Ishikawa (cell line): ENCODE measurements around the gene SLC4A1AP.

Experiments used
- CEBPB ChIP-seq: IDR thresholded peaks from 2 replicates; pipeline ENCODE4 v1.6.1; 2012
- CREB1 ChIP-seq: IDR thresholded peaks from 2 replicates; pipeline ENCODE4 v1.6.1; 2012; ENCODE audit warnings: low read depth
- EGR1 ChIP-seq: IDR thresholded peaks from 2 replicates; pipeline ENCODE4 v1.6.1; 2012
- EP300 ChIP-seq: IDR thresholded peaks from 2 replicates; pipeline ENCODE4 v1.6.1; 2012; ENCODE audit warnings: borderline replicate concordance
- FOXM1 ChIP-seq: IDR thresholded peaks from 2 replicates; pipeline ENCODE4 v1.6.1; 2012; ENCODE audit warnings: low read depth, borderline replicate concordance
- NFIC ChIP-seq: IDR thresholded peaks from 2 replicates; pipeline ENCODE4 v1.6.1; 2012
- RAD21 ChIP-seq: IDR thresholded peaks from 2 replicates; pipeline ENCODE4 v1.6.1; 2012; ENCODE audit warnings: low read depth
- REST ChIP-seq: IDR thresholded peaks from 2 replicates; pipeline ENCODE4 v1.6.1; 2012; ENCODE audit warnings: low read depth, mild to moderate bottlenecking
- TAF1 ChIP-seq: IDR thresholded peaks from 2 replicates; pipeline ENCODE4 v1.6.1; 2012; ENCODE audit warnings: low read depth, mild to moderate bottlenecking
- TCF12 ChIP-seq: IDR thresholded peaks from 2 replicates; pipeline ENCODE4 v1.6.1; 2012; ENCODE audit warnings: low read depth
- TEAD4 ChIP-seq: IDR thresholded peaks from 2 replicates; pipeline ENCODE4 v1.6.1; 2012
- YY1 ChIP-seq: IDR thresholded peaks from 2 replicates; pipeline ENCODE4 v1.6.1; 2012; ENCODE audit warnings: low read depth
- ZBTB7A ChIP-seq: IDR thresholded peaks from 2 replicates; pipeline ENCODE4 v1.6.1; 2012; ENCODE audit warnings: low read depth
- TF ChIP-seq, protein P1 (sequence below): IDR thresholded peaks from 2 replicates; pipeline ENCODE4 v1.6.1; 2012
- TF ChIP-seq, protein P2 (sequence below): IDR thresholded peaks from 2 replicates; pipeline ENCODE4 v1.6.1; 2012

SLC4A1AP gene

GRCh38 chr2:27680571-27680970 is 16.9 kb downstream of the SLC4A1AP start:
- TF ChIP-seq TEAD4 (no peak), RAD21 (no peak), TAF1 (no peak), TCF12 (no peak), FOXM1 (no peak), NFIC (no peak), CREB1 (no peak), EGR1 (no peak), CEBPB (no peak), EP300 (no peak), REST (no peak), YY1 (no peak), ZBTB7A (no peak)
- TF ChIP-seq, protein P1, sequence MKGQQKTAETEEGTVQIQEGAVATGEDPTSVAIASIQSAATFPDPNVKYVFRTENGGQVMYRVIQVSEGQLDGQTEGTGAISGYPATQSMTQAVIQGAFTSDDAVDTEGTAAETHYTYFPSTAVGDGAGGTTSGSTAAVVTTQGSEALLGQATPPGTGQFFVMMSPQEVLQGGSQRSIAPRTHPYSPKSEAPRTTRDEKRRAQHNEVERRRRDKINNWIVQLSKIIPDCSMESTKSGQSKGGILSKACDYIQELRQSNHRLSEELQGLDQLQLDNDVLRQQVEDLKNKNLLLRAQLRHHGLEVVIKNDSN, result no peak
- TF ChIP-seq, protein P2, sequence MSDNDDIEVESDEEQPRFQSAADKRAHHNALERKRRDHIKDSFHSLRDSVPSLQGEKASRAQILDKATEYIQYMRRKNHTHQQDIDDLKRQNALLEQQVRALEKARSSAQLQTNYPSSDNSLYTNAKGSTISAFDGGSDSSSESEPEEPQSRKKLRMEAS, result no peak

DNA sequence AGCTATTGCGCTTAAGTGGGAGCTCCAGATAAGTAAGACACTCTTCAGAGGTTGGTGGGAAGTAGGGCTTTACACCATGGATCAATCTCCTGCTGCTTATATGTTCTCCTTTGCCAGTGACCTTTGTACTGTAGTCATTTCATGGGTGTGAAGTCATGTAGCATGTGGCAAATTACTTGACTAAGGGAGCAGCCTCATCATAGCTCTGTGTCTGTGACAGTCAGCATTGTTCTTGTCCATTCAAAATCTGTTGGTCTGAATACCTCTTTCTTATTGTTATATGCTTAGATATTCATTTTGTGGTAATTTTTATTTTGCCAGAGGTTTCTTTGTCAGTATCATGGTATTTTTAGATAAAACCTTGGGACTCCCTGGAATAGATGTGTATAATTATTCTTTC is 18.2 kb downstream of the SLC4A1AP start:
- no peak for TF ChIP-seq EP300
- TF ChIP-seq, protein P2, result no peak
- no peak for TF ChIP-seq CREB1
- TF ChIP-seq CEBPB, result no peak
- no peak for TF ChIP-seq EGR1
- no peak for TF ChIP-seq TEAD4
- no peak for TF ChIP-seq TAF1
- no peak for TF ChIP-seq NFIC
- no peak for TF ChIP-seq ZBTB7A
- TF ChIP-seq, protein P1, result no peak
- no peak for TF ChIP-seq RAD21

DNA sequence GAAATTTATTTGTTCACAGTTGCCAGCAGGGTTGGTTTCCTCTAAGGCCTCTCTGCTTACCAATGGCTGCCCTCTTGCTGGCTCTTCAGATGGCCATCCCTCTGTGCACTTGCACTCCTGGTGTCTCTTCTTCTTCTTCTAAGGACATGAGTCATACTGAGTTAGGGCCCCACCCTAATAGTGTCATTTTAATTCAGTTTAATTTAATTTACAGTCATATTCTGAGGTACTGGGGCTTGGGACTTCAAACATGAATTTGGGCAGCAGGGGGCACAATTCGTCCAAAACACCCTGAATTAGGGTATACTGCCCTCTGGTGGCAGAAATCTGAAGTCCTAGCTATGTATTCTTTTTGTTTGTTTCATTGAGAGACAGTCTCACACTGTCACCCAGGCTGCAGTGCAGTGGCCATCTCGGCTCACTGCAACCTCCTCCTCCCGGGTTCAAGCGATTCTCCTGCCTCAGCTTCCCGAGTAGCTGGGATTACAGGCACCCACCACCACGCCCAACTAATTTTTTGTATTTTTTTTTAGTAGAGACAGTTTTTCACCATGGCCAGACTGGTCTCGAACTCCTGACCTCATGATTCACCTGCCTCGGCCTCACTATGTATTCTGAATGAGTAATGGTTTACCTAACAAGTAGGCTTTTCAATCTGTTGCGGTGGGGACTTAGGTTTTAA is 19.8 kb downstream of the SLC4A1AP start:
- TF ChIP-seq, protein P1, result no peak
- TF ChIP-seq, protein P2, result 0 out of 2 replicates have a peak, but pooled peaks have one; percentile 27
- TF ChIP-seq TEAD4 (peak; percentile 93), CREB1 (no peak), EGR1 (no peak), EP300 (no peak), REST (no peak), CEBPB (no peak), FOXM1 (peak; percentile 24; the same call in 1 of the 2 replicates), YY1 (no peak), RAD21 (peak; percentile 78), NFIC (no peak), ZBTB7A (no peak), TAF1 (no peak)

- TF ChIP-seq, protein P2, result no peak
- no peak for TF ChIP-seq TCF12
Observed at GRCh38 chr2:27685577-27685976, 21.9 kb downstream of the SLC4A1AP start.

DNA sequence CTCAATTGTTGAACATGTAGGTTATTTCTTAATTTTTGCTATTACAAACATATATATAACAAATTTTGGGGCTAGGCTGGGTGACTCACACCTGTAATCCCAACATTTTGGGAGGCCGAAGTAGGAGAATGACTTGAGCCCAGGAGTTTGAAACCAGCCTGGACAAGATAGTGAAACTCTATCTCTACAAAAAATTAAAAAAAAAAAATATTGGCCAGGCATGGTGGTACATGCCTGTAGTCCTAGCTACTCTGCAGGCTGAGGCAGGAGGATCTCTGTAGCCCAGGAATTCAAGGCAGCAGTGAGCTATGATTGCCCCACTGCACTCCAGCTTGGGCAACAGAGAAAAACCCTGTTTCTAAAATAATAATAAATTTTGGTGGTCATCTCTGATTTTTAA is 23.5 kb downstream of the SLC4A1AP start:
- TF ChIP-seq YY1, result no peak
- TF ChIP-seq CREB1, result no peak
- no peak for TF ChIP-seq CEBPB
- TF ChIP-seq, protein P2, result no peak
- TF ChIP-seq FOXM1, result no peak
- no peak for TF ChIP-seq REST
- no peak for TF ChIP-seq NFIC
- no peak for TF ChIP-seq ZBTB7A
- TF ChIP-seq TCF12, result no peak
- no peak for TF ChIP-seq EP300
- TF ChIP-seq EGR1, result no peak
- TF ChIP-seq TAF1, result no peak
- TF ChIP-seq, protein P1, result no peak
- no peak for TF ChIP-seq RAD21
